ENCODE measurements around the gene SCMH1.

GRCh38 chr1:41243079-41243385 lies 926 bp upstream of the SCMH1 start:
- TF ChIP-seq POLR2A (IDR thresholded peaks at IDR 0.05) (no peak), CTCF (IDR thresholded peaks at IDR 0.05) (no peak)
